Measurements from ENCODE around the gene STIP1. TPM values are rescaled to one million over a fixed set of nuclear protein-coding genes. Genes with fewer than 3 reads are reported as not detected.

STIP1 gene
- total RNA-seq, 4 donors from 2014 or later, result 67.5 to 86.0 (median 78.3) TPM

DNA sequence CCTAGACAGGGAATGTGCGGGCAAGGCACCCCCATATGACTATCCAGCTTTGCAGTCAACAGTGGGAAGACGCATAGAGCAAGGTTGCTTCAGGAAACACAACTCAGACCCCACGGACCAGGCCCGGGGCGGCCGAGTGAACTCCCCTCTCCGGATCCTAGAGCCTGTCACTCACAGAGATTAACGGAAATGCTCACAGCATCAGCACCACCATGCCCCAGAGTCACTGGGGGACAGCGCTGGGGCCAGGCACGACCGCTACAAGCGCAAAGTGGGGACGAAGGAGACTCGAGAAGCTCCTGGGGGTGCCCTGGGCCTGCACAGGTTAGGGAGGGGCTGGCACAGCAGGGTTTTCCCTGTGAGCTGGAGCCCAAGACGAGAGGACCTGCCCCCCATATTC, 35.9 kb upstream of the STIP1 start:
- H3K4me3 ChIP-seq (ENCODE audit: low read depth, poor library complexity, severe bottlenecking), result no peak overlapping the region
- intact Hi-C loops (cut with DNase I; ENCODE audit: low total_unique reads), result no loop called here
- no peak for DNase-seq (ENCODE audit: low spot score in 2 of 2)
- TF ChIP-seq POLR2A (IDR thresholded peaks at IDR 0.05), result no peak
- TF ChIP-seq, protein P1, sequence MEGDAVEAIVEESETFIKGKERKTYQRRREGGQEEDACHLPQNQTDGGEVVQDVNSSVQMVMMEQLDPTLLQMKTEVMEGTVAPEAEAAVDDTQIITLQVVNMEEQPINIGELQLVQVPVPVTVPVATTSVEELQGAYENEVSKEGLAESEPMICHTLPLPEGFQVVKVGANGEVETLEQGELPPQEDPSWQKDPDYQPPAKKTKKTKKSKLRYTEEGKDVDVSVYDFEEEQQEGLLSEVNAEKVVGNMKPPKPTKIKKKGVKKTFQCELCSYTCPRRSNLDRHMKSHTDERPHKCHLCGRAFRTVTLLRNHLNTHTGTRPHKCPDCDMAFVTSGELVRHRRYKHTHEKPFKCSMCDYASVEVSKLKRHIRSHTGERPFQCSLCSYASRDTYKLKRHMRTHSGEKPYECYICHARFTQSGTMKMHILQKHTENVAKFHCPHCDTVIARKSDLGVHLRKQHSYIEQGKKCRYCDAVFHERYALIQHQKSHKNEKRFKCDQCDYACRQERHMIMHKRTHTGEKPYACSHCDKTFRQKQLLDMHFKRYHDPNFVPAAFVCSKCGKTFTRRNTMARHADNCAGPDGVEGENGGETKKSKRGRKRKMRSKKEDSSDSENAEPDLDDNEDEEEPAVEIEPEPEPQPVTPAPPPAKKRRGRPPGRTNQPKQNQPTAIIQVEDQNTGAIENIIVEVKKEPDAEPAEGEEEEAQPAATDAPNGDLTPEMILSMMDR (IDR thresholded peaks at IDR 0.05), result no peak
- WGBS, 2 donors, result 92% methylated on average over 15 of the region's 15 CpGs

DNA sequence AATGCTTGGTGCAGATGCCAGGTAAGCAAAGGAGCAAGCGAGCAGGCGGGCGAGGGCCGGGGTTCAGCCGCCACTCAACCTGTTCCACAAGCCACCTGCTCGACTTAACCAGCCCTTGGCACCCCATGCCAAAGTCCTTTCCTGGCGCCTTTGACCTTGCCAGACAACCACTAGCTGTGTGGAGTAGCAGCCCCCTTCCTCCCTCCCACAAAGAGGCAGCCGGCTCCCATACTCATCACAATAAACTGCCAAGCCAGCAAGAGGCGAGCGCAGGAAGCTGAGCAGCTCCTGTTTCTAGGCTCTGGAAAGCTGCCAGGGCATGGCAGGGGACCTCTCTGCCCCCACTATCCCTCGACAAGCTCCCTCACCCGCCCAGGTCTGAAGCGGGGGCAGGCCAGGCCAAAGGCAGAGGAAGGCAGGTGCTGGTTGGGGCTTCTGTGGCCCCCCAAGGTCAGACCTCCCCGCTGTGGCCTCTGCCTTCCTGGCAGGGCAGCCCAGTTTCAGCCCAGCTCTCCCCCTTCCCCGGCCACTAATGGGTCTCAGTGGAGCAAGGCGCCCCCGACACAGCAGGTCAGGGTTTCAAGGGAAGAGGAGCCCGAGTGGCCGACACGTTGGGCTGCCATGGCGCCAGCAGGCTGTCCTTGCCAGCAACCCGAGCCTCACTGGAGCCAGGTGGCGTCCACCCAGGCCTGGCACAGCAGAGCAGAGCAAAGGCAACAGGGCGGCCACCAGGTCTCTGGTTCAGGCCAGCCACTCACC, 35.3 kb upstream of the STIP1 start:
- WGBS, 2 donors, result 79 to 83% methylated on average over 21 of the region's 24 CpGs
- DNase-seq (ENCODE audit: low spot score in 2 of 2), result no peak
- intact Hi-C loops (cut with DNase I; ENCODE audit: low total_unique reads), result no loop called here
- H3K4me3 ChIP-seq (ENCODE audit: low read depth, poor library complexity, severe bottlenecking), result no peak overlapping the region
- TF ChIP-seq, protein P1 (IDR thresholded peaks at IDR 0.05), result no peak
- no peak for TF ChIP-seq POLR2A (IDR thresholded peaks at IDR 0.05)

DNA sequence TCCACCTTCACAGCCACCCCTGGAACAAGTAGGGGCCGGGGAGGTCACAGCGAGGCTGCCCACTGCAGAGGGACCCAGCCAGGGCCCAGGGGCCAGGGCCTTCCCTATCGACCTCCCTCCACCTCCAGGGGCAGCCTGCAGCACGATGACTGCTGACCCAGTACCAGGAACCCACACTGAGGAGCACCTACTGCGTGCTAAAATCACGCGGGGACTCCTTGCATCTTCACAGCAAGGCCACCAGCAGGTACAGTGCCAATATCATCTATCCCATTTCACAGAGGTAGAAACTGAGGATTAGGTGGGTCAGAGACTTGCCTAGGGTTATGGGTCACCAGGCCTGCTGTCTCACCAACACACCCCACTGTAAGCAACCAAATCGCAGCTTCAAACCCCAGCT, 34.6 kb upstream of the STIP1 start:
- no peak for DNase-seq (ENCODE audit: low spot score in 2 of 2)
- intact Hi-C loops (cut with DNase I; ENCODE audit: low total_unique reads), result no loop called here
- TF ChIP-seq POLR2A (IDR thresholded peaks at IDR 0.05), result no peak
- TF ChIP-seq, protein P1 (IDR thresholded peaks at IDR 0.05), result no peak
- no peak overlapping the region for H3K4me3 ChIP-seq (ENCODE audit: low read depth, poor library complexity, severe bottlenecking)
- WGBS, 2 donors, result 92 to 94% methylated on average over 8 of the region's 8 CpGs

DNA sequence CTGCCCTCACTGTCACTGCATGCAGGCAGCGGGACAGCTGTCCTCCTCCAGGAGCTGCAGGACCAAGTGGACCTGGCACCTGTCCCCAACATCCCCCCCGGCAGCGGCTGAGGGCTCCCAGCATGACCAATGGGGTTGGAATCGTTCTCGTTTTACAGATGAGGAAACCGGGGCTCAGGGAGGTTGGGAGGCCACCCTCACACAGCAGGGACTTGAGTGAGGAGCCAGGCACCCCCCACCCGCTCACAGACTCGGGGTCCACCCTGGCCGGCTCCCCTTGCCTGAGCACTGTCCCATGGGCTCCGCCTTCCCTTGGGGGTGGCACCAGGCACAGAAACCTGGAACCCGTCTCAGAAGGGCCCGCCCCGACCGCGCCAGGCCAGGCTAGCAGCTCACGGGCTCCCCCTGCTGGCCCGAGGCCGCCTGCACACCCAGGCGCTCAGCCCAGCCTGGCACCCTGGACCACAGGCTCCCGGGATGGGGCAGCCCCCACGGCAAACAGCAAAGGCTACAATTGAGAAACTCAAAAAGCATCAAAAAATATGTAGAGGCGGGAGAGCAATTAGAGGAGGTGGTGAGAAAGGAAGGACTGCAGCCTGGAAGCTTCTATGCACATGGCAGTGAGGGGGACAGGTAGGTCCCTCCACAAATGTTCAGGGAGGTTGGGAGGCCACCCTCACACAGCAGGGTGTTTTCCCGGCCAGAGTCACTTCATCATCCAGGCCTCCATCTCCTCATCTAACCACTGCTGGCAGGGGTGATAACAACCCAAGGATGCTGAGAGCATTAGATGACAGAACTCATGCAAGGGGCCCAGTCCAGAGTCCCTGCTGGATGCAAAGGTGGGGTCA, 32.9 kb upstream of the STIP1 start:
- intact Hi-C loops (cut with DNase I; ENCODE audit: low total_unique reads), result no loop called here
- peak in 1 of 2 donors; percentile 93 for DNase-seq (ENCODE audit: low spot score in 2 of 2)
- WGBS, 2 donors, result 14% methylated on average over 21 to 23 of the region's 23 CpGs
- no peak overlapping the region for H3K4me3 ChIP-seq (ENCODE audit: low read depth, poor library complexity, severe bottlenecking)
- TF ChIP-seq, protein P1 (IDR thresholded peaks at IDR 0.05), result peak in 1 of 3 donors; percentile 85
- TF ChIP-seq POLR2A (IDR thresholded peaks at IDR 0.05), result no peak

DNA sequence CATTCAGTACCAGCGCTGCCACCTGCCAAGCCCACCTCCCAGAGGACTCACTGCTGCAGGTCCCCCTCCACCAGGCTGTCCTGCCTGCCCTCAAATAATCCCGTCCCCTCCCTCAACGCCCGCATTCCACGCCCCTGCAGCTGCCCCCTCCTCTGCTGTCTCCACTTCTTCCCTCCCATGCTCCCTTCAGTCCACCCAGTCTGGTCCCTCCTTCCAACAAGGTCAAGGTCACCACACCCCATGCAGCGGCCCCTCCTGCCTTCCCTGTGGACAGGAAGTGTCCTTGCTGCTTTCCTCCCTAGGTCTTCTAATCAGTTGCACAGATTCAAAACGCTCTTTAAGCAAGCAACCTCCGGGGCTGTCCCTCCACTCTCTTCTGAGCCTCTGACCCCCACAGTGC, 32.2 kb upstream of the STIP1 start:
- 48 to 54% methylated on average over 8 of the region's 8 CpGs for WGBS, 2 donors
- intact Hi-C loops (cut with DNase I; ENCODE audit: low total_unique reads), result no loop called here
- DNase-seq (ENCODE audit: low spot score in 2 of 2), result no peak
- no peak for TF ChIP-seq POLR2A (IDR thresholded peaks at IDR 0.05)
- TF ChIP-seq, protein P1 (IDR thresholded peaks at IDR 0.05), result no peak
- H3K4me3 ChIP-seq (ENCODE audit: low read depth, poor library complexity, severe bottlenecking), result no peak overlapping the region

Measured in lower leg skin (tissue), 4 donors.